Cerebellar cortex (tissue), 1 donor: ENCODE measurements around the gene OPN1MW.
"Not testable (repeated sequence)": the region's sequence is repeated elsewhere in the genome, so short reads cannot be mapped to it uniquely, and the experiment has no call there.

Experiments used
- DNase-seq: peaks from one replicate; pipeline ENCODE4 v3.0.0-alpha.2; 2015; ENCODE audit warnings: low spot score

The OPN1MW gene

DNA sequence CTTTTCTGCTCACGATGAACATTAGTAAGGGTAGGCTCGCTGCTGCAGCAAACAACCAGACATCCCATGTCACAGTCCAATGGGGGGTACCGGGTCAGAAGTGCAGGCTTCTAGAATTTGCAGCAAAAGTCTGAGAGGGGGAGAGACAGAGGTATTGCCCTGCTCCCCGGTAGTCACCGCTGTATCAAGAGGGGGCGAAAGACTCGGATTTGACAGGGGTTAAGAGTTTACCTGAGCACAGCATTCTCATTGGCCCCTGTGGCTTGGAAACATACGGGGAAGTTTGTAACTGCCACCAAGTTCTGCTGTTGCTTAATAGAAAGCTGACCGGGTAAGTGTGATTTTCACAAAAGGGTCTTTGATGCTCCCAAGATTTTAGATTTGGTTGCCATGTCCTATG, 28.7 kb downstream of the OPN1MW start:
- DNase-seq = not testable (repeated sequence)

DNA sequence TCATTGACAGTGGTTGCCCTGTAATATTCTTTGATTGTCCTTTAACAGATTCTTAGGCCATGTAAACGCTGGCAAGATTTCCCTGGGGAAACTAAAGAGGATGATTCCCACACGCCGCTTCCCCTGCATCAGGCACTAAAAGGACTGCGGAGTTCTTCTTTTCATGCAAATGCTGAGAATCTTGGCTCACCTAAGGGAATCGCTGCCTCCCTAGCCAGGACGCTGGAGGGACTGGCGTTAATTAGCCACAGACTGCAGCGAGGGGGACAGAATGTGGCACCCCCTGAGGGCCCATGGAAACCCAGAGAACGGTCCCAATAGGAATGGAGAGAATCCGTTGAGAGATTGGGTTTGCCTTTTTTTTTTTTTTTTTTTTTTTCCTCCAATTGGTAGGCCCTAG, 29.1 kb downstream of the OPN1MW start:
- not testable (repeated sequence) for DNase-seq

DNA sequence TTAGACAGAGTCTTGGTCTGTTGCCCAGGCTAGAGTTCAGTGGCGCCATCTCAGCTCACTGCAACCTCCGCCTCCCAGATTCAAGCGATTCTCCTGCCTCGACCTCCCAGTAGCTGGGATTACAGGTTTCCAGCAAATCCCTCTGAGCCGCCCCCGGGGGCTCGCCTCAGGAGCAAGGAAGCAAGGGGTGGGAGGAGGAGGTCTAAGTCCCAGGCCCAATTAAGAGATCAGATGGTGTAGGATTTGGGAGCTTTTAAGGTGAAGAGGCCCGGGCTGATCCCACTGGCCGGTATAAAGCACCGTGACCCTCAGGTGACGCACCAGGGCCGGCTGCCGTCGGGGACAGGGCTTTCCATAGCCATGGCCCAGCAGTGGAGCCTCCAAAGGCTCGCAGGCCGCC, 37.1 kb downstream of the OPN1MW start, which contains the start of gene OPN1MW2:
Gene OPN1MW2 (plus strand): TSS at position 301 of the 400 bp plus-strand sequence. CDS start 60 bp downstream, at position 361.
- DNase-seq = not testable (repeated sequence)

DNA sequence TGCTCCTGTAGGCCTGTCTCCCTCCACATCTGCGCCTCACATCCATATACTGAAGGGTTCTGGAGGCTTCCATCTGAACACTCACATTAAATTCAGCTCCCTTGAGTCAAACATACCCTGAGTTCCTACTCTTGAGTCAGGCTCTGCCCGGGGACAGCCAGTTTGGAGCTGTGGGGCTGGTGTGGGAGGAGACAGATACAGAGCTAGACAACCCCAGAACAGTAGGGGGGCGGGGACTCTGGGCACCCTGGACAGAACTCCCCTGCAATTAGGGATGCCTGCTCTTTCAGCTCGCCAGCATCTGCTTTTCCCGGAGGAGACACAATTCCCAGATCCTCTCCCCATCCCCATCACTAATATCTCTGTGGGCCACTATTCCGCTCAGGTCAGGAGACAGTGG, 42.9 kb downstream of the OPN1MW start:
- not testable (repeated sequence) for DNase-seq

DNA sequence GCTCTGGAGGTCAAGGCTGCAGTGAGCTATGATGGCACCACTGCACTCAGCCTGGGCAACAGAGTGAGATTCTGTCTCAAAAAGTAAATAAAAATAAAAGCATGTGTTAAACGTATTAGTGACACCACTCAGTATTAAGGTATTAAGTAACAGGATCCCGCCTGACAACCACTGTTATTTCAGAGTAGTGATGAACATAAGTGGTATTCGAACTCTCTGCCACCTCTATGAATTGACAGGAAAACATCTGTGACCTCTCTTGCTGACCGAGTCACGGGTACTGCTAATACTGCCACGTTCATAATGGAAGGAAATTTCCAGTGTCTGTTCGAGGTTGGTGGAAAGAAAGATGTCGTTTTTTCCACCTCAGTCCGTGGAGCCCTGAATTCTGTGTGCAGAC, 44.3 kb downstream of the OPN1MW start:
- DNase-seq = not testable (repeated sequence)

DNA sequence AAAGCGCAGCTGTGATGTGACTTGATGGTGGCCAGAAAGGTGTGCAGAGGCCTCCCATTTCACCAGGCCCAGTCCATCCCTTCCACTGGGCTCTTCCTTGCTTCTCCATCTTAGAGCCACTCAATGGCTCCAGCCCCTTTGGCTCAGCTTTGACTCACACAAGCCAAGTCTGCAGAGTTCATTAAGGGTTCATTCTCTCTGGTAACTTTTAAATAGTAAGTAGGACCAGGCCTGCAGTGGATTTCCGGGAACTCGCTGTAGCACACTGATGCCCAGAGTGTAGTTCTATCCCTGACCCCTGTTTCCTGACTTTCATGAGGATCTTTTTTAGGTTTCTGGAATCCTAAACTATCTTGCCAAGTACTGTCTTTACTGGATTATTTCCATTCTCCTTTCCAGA, 49.0 kb downstream of the OPN1MW start:
- not testable (repeated sequence) for DNase-seq

DNA sequence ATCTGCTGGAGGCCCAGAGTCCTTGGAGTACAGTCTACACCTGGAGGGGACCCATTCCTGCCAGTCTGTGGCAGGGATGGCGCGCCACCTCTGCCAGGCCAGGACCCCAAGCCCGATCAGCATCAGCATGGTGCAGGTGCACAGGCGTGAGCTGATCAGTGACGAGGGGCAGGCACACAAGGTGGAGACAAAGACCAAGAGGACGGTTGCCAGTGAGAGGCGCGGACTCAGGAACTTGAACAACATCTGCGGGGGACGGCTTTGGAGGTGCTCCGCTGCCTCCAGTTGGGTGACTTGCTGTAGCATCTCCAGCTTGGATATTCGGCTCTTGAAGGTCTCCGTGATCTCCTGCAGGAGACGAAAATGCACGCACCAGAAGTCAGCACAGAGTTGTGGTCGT, 51.2 kb downstream of the OPN1MW start:
- not testable (repeated sequence) for DNase-seq

DNA sequence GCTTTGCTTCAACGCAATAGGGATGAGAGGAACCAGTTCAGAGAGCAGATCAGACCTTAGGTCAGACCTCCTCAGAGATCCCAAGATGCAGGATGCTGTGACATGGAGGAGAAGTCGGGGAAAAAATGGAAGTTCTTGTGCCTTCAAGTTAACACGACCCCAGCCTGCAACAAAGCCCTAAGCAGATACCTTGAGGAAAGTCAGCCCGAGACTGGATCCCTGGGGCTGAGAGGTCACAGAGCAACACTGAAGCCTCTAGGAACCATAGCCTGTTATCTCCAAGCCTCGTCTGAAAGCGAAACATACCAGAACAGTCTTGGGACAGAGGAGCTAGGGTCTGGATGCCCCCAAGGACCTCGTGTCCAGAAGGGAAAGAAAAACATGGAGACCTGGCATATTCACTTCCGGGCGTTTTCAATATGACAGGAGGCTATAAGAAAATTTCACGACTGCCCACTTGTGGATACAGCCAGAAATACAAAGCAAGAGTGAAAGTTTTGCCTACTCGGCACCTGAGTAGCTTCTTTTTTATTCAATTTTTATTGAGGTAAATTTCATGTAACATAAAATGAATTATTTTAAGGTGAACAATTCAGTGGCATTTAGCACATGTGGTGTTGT, 56.7 kb downstream of the OPN1MW start:
- DNase-seq = not testable (repeated sequence)

DNA sequence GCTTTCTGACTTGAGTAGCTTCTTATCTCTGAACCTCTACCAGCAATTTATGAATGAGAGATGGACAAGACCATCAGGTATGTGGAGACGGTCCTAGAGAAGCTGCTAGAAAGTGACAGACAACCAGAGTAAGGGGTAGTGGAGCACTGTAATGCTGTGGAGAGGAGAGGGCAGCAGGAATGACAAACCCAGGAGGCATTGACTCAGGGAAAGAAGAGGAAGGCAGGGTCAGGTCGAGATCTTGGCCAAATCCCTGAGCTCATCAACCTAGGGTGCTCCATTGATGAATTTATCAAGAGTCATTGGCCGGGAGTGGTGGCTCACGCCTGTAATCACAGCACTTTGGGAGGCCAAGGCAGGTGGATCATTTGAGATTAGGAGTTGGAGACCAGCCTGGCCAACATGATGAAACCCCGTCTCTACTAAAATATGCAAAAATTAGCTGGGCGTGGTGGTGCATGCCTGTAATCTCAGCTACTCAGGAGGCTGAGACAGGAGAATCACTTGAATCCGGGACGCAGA, 57.6 kb downstream of the OPN1MW start:
- not testable (repeated sequence) for DNase-seq
